HEK293 (cell line): Measurements from ENCODE around the gene CSF1.
"Not testable (repeated sequence)": the region's sequence is repeated elsewhere in the genome, so short reads cannot be mapped to it uniquely, and the experiment has no call there.

ENCODE experiments used
- CTCF ChIA-PET: fragments of 350-600 bp; formaldehyde crosslinking; extraction: SDS; loops from one replicate; lab custom pipeline; 2021; ENCODE audit warnings: antibody characterized with exemption; lab: Yijun Ruan, JAX
- POLR2A ChIA-PET: fragments of 300-600 bp; formaldehyde crosslinking; extraction: SDS; loops from one replicate; lab custom pipeline; 2020; ENCODE audit warnings: antibody characterized with exemption, inconsistent platforms; lab: Yijun Ruan, JAX
- H3K27ac ChIP-seq: fragments of 200-500 bp; sonication (Bioruptor generic); 2 replicates; pipeline ENCODE4 v1.5.1; 2014; ENCODE audit warnings: low read depth, low read length, control low read depth, inconsistent platforms; ENCODE audit errors: extremely low read depth
- H3K36me3 ChIP-seq, 2 experiments: fragments of 200-500 bp in 1 of 2; sonication (Bioruptor generic) in 1 of 2; 1 replicate in 1 of 2; 2 replicates in 1 of 2; pipeline ENCODE4 v1.5.1; 2014 to 2017; ENCODE audit warnings: inconsistent platforms in 2 of 2, low read length in 2 of 2; ENCODE audit not compliant: control insufficient read depth in 2 of 2, insufficient read depth in 1 of 2
- H3K4me1 ChIP-seq: fragments of 200-500 bp; sonication (Bioruptor generic); 2 replicates; pipeline ENCODE4 v1.5.1; 2014; ENCODE audit warnings: mild to moderate bottlenecking, low read length, inconsistent platforms; ENCODE audit not compliant: control insufficient read depth, insufficient read depth
- H3K4me3 ChIP-seq: 2 replicates; pipeline ENCODE4 v1.5.1; 2011; ENCODE audit warnings: low read depth, mild to moderate bottlenecking, control low read depth, low read length, moderate library complexity
- H3K9me3 ChIP-seq: fragments of 200-500 bp; sonication (Bioruptor generic); 2 replicates; pipeline ENCODE4 v1.5.1; 2014; ENCODE audit warnings: low read depth, low read length, inconsistent platforms; ENCODE audit not compliant: control insufficient read depth, insufficient read depth
- EGR2 ChIP-seq: fragments of 450-650 bp; formaldehyde crosslinking; IDR thresholded peaks from 2 replicates; pipeline ENCODE4 v1.5.1; 2016; ENCODE audit warnings: low read depth, missing biosample characterization, missing genetic modification characterization
- FEZF1 ChIP-seq: fragments of 450-650 bp; formaldehyde crosslinking; IDR thresholded peaks from 2 replicates; pipeline ENCODE4 v1.5.1; 2016; ENCODE audit warnings: missing biosample characterization, missing genetic modification characterization
- PBX3 ChIP-seq: sonication (generic); formaldehyde crosslinking; IDR thresholded peaks from 2 replicates; pipeline ENCODE4 v1.8.1; 2022; ENCODE audit warnings: mild to moderate bottlenecking, moderate library complexity, missing genetic modification reagents
- PRDM10 ChIP-seq: fragments of 450-650 bp; formaldehyde crosslinking; IDR thresholded peaks from 2 replicates; pipeline ENCODE4 v1.5.1; 2016; ENCODE audit warnings: missing biosample characterization, missing genetic modification characterization
- SP7 ChIP-seq: fragments of 450-650 bp; formaldehyde crosslinking; IDR thresholded peaks from 2 replicates; pipeline ENCODE4 v1.5.1; 2016; ENCODE audit warnings: missing biosample characterization, missing genetic modification characterization
- ZBTB21 ChIP-seq: fragments of 450-650 bp; formaldehyde crosslinking; IDR thresholded peaks from 2 replicates; pipeline ENCODE4 v1.5.1; 2017; ENCODE audit warnings: missing biosample characterization, missing genetic modification characterization
- ZNF138 ChIP-seq: fragments of 450-650 bp; formaldehyde crosslinking; IDR thresholded peaks from 2 replicates; pipeline ENCODE4 v1.5.1; 2016; ENCODE audit warnings: missing biosample characterization, missing genetic modification characterization, borderline replicate concordance
- ZNF155 ChIP-seq: fragments of 450-650 bp; formaldehyde crosslinking; IDR thresholded peaks from 2 replicates; pipeline ENCODE4 v1.5.1; 2016; ENCODE audit warnings: missing biosample characterization, missing genetic modification characterization
- ZNF174 ChIP-seq: fragments of 450-650 bp; formaldehyde crosslinking; IDR thresholded peaks from 2 replicates; pipeline ENCODE4 v1.5.0; 2017; ENCODE audit warnings: missing biosample characterization, mild to moderate bottlenecking, missing genetic modification characterization
- ZNF18 ChIP-seq: fragments of 450-650 bp; formaldehyde crosslinking; IDR thresholded peaks from 2 replicates; pipeline ENCODE4 v1.5.1; 2016; ENCODE audit warnings: missing biosample characterization, missing genetic modification characterization
- ZNF211 ChIP-seq: fragments of 450-650 bp; formaldehyde crosslinking; IDR thresholded peaks from 2 replicates; pipeline ENCODE4 v1.5.1; 2016; ENCODE audit warnings: low read depth, missing biosample characterization, missing genetic modification characterization
- ZNF302 ChIP-seq: fragments of 450-650 bp; formaldehyde crosslinking; IDR thresholded peaks from 2 replicates; pipeline ENCODE4 v1.5.1; 2016; ENCODE audit warnings: missing biosample characterization, missing genetic modification characterization, low read depth
- ZNF362 ChIP-seq: fragments of 450-650 bp; formaldehyde crosslinking; IDR thresholded peaks from 2 replicates; pipeline ENCODE4 v1.5.1; 2016; ENCODE audit warnings: missing biosample characterization, missing genetic modification characterization
- ZNF37A ChIP-seq: fragments of 450-650 bp; IDR thresholded peaks from 2 replicates; pipeline ENCODE4 v1.5.1; 2018; ENCODE audit warnings: missing biosample characterization, missing genetic modification characterization
- ZNF394 ChIP-seq: fragments of 450-650 bp; formaldehyde crosslinking; IDR thresholded peaks from 2 replicates; pipeline ENCODE4 v1.5.1; 2016; ENCODE audit warnings: missing biosample characterization, missing genetic modification characterization, mild to moderate bottlenecking, moderate library complexity, borderline replicate concordance
- ZNF416 ChIP-seq: fragments of 450-650 bp; formaldehyde crosslinking; IDR thresholded peaks from 2 replicates; pipeline ENCODE4 v1.5.1; 2016; ENCODE audit warnings: missing biosample characterization, missing genetic modification characterization
- ZNF610 ChIP-seq: fragments of 450-650 bp; formaldehyde crosslinking; IDR thresholded peaks from 2 replicates; pipeline ENCODE4 v1.5.1; 2016; ENCODE audit warnings: missing biosample characterization, missing genetic modification characterization, borderline replicate concordance
- ZNF629 ChIP-seq: fragments of 450-650 bp; formaldehyde crosslinking; IDR thresholded peaks from 2 replicates; pipeline ENCODE4 v1.5.1; 2017; ENCODE audit warnings: missing biosample characterization, missing genetic modification characterization
- ZNF837 ChIP-seq: fragments of 450-650 bp; formaldehyde crosslinking; IDR thresholded peaks from 2 replicates; pipeline ENCODE4 v1.5.1; 2016; ENCODE audit warnings: missing biosample characterization, missing genetic modification characterization
- ZSCAN30 ChIP-seq: fragments of 450-650 bp; IDR thresholded peaks from 2 replicates; pipeline ENCODE4 v1.5.1; 2018; ENCODE audit warnings: missing biosample characterization, mild to moderate bottlenecking, missing genetic modification characterization, moderate library complexity

The CSF1 gene

GRCh38 chr1:109877776-109878175 is 32.9 kb upstream of the CSF1 start:
- ChIA-PET CTCF (no interaction called here), POLR2A (no interaction called here)
- Histone ChIP-seq H3K9me3 (no peaks in the 10 kb centered on the region), H3K36me3 (no peaks in the 10 kb centered on the region), H3K4me1 (no peaks in the 10 kb centered on the region), H3K27ac (no peak overlapping the region), H3K4me3 (no peak overlapping the region)
- TF ChIP-seq ZNF610 (no peak), ZNF416 (tag by site-specific recombination) (no peak), ZNF837 (no peak), SP7 (no peak), ZNF37A (tag by site-specific recombination) (no peak)

- Histone ChIP-seq H3K9me3 (no peaks in the 10 kb centered on the region), H3K4me1 (no peaks in the 10 kb centered on the region), H3K27ac (no peak overlapping the region), H3K36me3 (no peaks in the 10 kb centered on the region), H3K4me3 (no peak overlapping the region)
- ChIA-PET CTCF (interaction anchor here (0.6 to 1.0 kb wide), 2 partner anchors 28 to 388 kb away, joined by 3 read pairs; no protein-coding TSS in a partner anchor), POLR2A (no interaction called here)
- TF ChIP-seq EGR2: peak; percentile 14; the same call in 1 of the 2 replicates
- no peak for TF ChIP-seq ZNF18 (tag by site-specific recombination)
- no peak for TF ChIP-seq ZNF394 (tag by site-specific recombination)
These were observed 32.0 kb upstream of the CSF1 start for GRCh38 chr1:109878531-109879104.

GRCh38 chr1:109879371-109879770 is 31.3 kb upstream of the CSF1 start:
- CTCF ChIA-PET: interaction anchor here (0.6 to 1.0 kb wide), 2 partner anchors 27 to 388 kb away, joined by 3 read pairs; no protein-coding TSS in a partner anchor
- H3K9me3 ChIP-seq: not testable (repeated sequence)

GRCh38 chr1:109879881-109880525 is 30.6 kb upstream of the CSF1 start:
- Histone ChIP-seq H3K9me3 (no peaks in the 10 kb centered on the region), H3K36me3 (no peaks in the 10 kb centered on the region), H3K4me1 (no peaks in the 10 kb centered on the region), H3K4me3 (no peak overlapping the region), H3K27ac (no peak overlapping the region)
- ChIA-PET CTCF (interaction anchor here (0.7 kb wide), 1 partner anchor 74 kb away, joined by 3 read pairs; no protein-coding TSS in a partner anchor), POLR2A (interaction anchor here (0.7 kb wide), 1 partner anchor 78 kb away, joined by 3 read pairs; no protein-coding TSS in a partner anchor)
- no peak for TF ChIP-seq ZNF174 (tag by site-specific recombination)
- no peak for TF ChIP-seq ZNF138 (tag by site-specific recombination)
- TF ChIP-seq ZSCAN30: no peak
- TF ChIP-seq ZNF362 (tag by site-specific recombination): no peak
- TF ChIP-seq ZNF302 (tag by site-specific recombination): no peak
- TF ChIP-seq PRDM10 (tag by site-specific recombination): no peak
- no peak for TF ChIP-seq FEZF1
- TF ChIP-seq ZNF211: no peak
- TF ChIP-seq PBX3 (CRISPR knock-in tag): no peak
- no peak for TF ChIP-seq ZNF155
- TF ChIP-seq ZBTB21: no peak
- no peak for TF ChIP-seq ZNF629 (tag by site-specific recombination)
- TF ChIP-seq ZNF837: no peak

More at GRCh38 chr1:109879371-109879770, 31.3 kb upstream of the CSF1 start:
- H3K4me1 ChIP-seq, H3K4me3 ChIP-seq, H3K36me3 ChIP-seq, H3K27ac ChIP-seq: not testable (repeated sequence)
- POLR2A ChIA-PET: interaction anchor here (0.7 kb wide), 1 partner anchor 79 kb away, joined by 3 read pairs; no protein-coding TSS in a partner anchor
